Parathyroid adenoma (tissue), 2 donors: ENCODE measurements around the gene SLC9A9.

Experiments used
- H2AFZ ChIP-seq: fragments of 300-600 bp; sonication (generic); one replicate; pipeline ENCODE4 v1.7.0; 2017; ENCODE audit warnings: antibody characterized with exemption, mild to moderate bottlenecking
- H3K27ac ChIP-seq: fragments of 300-600 bp; sonication (generic); one replicate; pipeline ENCODE4 v1.7.0; 2017
- H3K27me3 ChIP-seq: fragments of 300-600 bp; sonication (generic); one replicate; pipeline ENCODE4 v1.7.0; 2017; ENCODE audit warnings: low read length; ENCODE audit not compliant: control insufficient read depth, insufficient read depth
- H3K36me3 ChIP-seq: fragments of 300-600 bp; sonication (generic); one replicate; pipeline ENCODE4 v1.7.0; 2017; ENCODE audit warnings: low read length; ENCODE audit not compliant: control insufficient read depth, insufficient read depth
- H3K4me1 ChIP-seq: fragments of 300-600 bp; sonication (generic); one replicate; pipeline ENCODE4 v1.7.0; 2017; ENCODE audit warnings: control low read depth
- H3K4me2 ChIP-seq: fragments of 300-600 bp; sonication (generic); one replicate; pipeline ENCODE4 v1.7.0; 2017; ENCODE audit warnings: low read length
- H3K4me3 ChIP-seq: fragments of 300-600 bp; sonication (generic); one replicate; pipeline ENCODE4 v1.7.0; 2017; ENCODE audit warnings: low read depth, low read length
- H3K79me2 ChIP-seq: fragments of 300-600 bp; sonication (generic); one replicate; pipeline ENCODE4 v1.7.0; 2017; ENCODE audit warnings: control low read depth
- H3K9ac ChIP-seq: fragments of 300-600 bp; sonication (generic); one replicate; pipeline ENCODE4 v1.7.0; 2017; ENCODE audit warnings: mild to moderate bottlenecking
- H3K9me3 ChIP-seq: fragments of 300-600 bp; sonication (generic); one replicate; pipeline ENCODE4 v1.7.0; 2017; ENCODE audit warnings: low read length; ENCODE audit not compliant: control insufficient read depth
- CTCF ChIP-seq: fragments of 300-600 bp; sonication (generic); IDR thresholded peaks from one replicate; pipeline ENCODE4 v1.7.0; 2017; ENCODE audit warnings: antibody characterized with exemption, mild to moderate bottlenecking
- donor health status: primary hyperparathyroidism.

SLC9A9 gene

DNA sequence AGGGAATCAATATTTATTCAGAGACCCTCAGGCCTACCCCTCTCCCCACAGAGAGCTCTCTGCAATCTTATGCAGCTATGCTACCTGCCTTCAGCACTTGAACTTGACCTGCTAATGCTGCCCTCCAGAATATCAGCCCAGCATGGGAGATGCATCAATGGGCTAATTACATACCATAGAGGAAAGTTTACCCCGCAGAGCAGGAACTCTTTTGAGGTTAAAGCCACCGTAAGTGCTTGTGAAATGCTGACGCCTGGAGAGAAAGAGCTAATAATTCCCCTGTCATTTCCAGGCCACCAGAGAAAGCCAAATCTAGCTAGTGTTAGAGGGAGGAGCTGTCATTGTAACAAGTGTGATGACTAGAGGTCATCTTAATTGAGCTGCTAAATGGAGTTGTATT lies 601.2 kb downstream of the SLC9A9 start:
- Histone ChIP-seq H3K4me1 (no peaks in the 10 kb centered on the region), H3K36me3 (no peaks in the 10 kb centered on the region), H3K4me3 (no peak overlapping the region), H3K27ac (no peak overlapping the region), H3K9me3 (no peaks in the 10 kb centered on the region), H3K27me3 (no peaks in the 10 kb centered on the region), H2AFZ (no peak overlapping the region), H3K9ac (no peak overlapping the region), H3K4me2 (no peak overlapping the region), H3K79me2 (no peaks in the 10 kb centered on the region)
- TF ChIP-seq CTCF = no peak

- no peaks in the 10 kb centered on the region for H3K9me3 ChIP-seq
- no peak for TF ChIP-seq CTCF
Measured at GRCh38 chr3:143245692-143246091, 602.6 kb downstream of the SLC9A9 start.

GRCh38 chr3:143244516-143245063 lies 603.7 kb downstream of the SLC9A9 start:
- Histone ChIP-seq H3K27ac (no peak overlapping the region), H3K9ac (no peak overlapping the region), H3K4me2 (no peak overlapping the region), H3K4me3 (no peak overlapping the region), H3K79me2 (no peaks in the 10 kb centered on the region), H2AFZ (no peak overlapping the region), H3K27me3 (no peaks in the 10 kb centered on the region), H3K4me1 (no peaks in the 10 kb centered on the region), H3K9me3 (no peaks in the 10 kb centered on the region), H3K36me3 (no peaks in the 10 kb centered on the region)
- no peak for TF ChIP-seq CTCF

More at GRCh38 chr3:143245692-143246091, 602.6 kb downstream of the SLC9A9 start:
- H3K4me2 ChIP-seq = no peak overlapping the region
- no peak overlapping the region for H3K4me3 ChIP-seq
- no peak overlapping the region for H2AFZ ChIP-seq
- H3K4me1 ChIP-seq = no peaks in the 10 kb centered on the region
- no peak overlapping the region for H3K9ac ChIP-seq
- H3K79me2 ChIP-seq = no peaks in the 10 kb centered on the region
- no peaks in the 10 kb centered on the region for H3K36me3 ChIP-seq
- H3K27me3 ChIP-seq = no peaks in the 10 kb centered on the region
- no peak overlapping the region for H3K27ac ChIP-seq

DNA sequence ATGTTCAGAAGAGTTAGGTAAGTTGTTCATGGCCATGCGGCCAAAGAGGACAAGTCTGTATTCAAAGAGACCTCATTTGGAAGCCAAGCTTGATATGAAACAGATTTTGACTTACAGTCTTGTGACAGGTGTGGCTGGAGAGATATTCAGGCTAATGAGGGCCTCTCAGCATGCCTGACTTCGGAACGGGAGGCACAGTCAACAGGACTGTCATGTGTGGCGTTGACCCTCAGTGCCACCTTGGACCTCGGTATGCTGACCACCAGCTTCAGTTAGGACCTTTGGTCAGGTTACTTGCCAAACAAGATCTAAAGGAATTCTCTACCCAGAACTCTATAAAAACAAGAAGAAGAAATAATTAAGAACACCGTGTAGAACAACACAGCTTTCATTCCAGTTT lies 604.6 kb downstream of the SLC9A9 start:
- H3K36me3 ChIP-seq = no peaks in the 10 kb centered on the region
- no peak overlapping the region for H3K9ac ChIP-seq
- H3K27ac ChIP-seq = no peak overlapping the region
- no peaks in the 10 kb centered on the region for H3K79me2 ChIP-seq
- no peak overlapping the region for H3K4me2 ChIP-seq
- no peak overlapping the region for H3K4me3 ChIP-seq
- no peak overlapping the region for H2AFZ ChIP-seq
- TF ChIP-seq CTCF = no peak
- no peaks in the 10 kb centered on the region for H3K4me1 ChIP-seq
- H3K27me3 ChIP-seq = no peaks in the 10 kb centered on the region
- no peaks in the 10 kb centered on the region for H3K9me3 ChIP-seq

DNA sequence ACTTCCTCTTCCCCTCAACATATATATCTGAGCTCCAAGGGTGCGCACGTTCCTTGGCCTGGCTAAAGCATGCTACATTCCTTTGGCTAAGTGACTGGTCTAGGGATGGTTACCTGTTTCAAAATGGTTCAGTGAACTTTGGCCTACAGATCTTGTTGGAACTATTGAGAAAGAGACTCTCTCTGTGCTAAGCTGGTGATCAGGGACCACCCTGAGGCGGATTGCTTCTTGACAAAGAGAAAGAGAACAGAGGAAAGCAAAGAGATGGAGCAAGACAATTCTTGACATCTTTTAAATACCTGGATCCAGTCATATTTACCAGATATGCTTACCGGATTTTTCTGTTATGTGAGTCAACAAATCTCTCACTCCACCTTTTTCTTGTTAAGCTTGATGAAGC lies 605.6 kb downstream of the SLC9A9 start:
- Histone ChIP-seq H3K4me2 (no peak overlapping the region), H3K36me3 (no peaks in the 10 kb centered on the region), H3K9me3 (no peaks in the 10 kb centered on the region), H3K4me1 (no peaks in the 10 kb centered on the region), H3K27ac (no peak overlapping the region), H2AFZ (no peak overlapping the region), H3K9ac (no peak overlapping the region), H3K27me3 (no peaks in the 10 kb centered on the region), H3K4me3 (no peak overlapping the region), H3K79me2 (no peaks in the 10 kb centered on the region)
- TF ChIP-seq CTCF = no peak
